ELF-1 (cell line): ENCODE results near the gene AIMP2.
"Not testable (repeated sequence)": the region's sequence is repeated elsewhere in the genome, so short reads cannot be mapped to it uniquely, and the experiment has no call there.

Source experiments
- DNase-seq: peaks from one replicate; pipeline ENCODE4 v3.0.0-alpha.2; 2016; ENCODE audit warnings: low read depth, low spot score

AIMP2 gene

DNA sequence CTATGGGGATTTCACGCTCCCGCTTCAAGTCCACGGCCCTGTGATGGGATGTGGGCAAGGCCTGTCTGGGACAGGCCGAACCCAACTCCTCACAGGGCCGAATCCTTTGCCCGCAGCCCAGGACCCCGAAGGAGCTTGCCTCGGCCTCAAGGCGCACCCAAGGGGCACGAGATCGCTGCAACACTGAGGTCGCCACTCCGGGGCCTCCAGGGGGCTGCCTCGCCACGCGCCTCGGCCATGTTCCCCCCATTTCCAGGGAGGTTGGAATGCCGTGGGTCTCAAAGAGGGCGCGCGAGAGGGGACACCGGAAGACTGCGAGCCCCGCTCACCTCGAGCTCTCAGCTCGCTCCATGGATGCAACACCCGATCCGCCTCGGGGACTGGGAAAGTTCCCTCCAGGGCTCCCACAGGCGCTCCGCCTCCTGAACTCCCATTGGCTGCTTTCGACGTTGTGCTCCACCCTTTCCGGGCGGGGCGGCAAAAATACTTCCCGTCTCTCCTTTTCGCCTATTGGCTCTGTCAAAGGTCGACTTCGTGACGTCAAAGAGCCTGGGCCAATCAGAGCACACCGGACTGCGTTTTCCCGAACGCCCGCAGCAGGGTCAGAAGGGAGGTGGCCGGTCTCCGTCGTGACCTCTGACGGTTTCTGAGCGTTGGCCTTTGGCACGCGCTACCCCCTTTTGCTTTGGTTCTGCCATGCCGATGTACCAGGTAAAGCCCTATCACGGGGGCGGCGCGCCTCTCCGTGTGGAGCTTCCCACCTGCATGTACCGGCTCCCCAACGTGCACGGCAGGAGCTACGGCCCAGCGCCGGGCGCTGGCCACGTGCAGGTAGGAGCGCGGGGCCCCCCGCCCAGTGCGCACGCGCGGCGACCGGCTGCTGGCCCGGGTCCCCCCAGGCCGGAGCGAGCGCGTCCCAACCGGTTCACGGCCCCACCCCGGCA is at the start of gene AIMP2, which contains the start of gene PMS2:
TSS of gene AIMP2 (plus strand) at position 605 of the 944 bp plus-strand sequence. CDS start at position 697, 92 bp downstream.
TSS of gene PMS2 (minus strand) at position 382 of the 944 bp plus-strand sequence. CDS start at position 352, 30 bp downstream.
- DNase-seq: peak; percentile 99

DNA sequence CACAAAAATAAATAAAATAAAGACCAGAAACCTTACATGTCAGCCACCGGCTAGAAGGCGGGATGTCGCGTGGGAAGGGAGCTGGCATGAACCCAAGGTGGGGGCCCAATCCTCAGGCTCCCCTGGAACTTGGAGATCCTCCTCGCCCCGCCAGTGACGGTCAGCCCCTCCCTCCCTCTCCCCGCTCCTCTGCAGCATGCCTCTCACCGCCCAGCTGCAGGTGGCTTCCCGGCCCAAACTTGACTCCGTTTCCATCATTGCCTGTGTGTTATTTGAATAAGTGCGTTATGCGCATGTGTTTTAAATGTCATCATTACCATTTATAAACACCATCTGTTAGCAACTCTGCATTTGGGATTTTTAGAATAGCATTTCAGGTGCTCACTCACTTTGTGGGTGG is 45.9 kb upstream of the AIMP2 start:
- DNase-seq: not testable (repeated sequence)

DNA sequence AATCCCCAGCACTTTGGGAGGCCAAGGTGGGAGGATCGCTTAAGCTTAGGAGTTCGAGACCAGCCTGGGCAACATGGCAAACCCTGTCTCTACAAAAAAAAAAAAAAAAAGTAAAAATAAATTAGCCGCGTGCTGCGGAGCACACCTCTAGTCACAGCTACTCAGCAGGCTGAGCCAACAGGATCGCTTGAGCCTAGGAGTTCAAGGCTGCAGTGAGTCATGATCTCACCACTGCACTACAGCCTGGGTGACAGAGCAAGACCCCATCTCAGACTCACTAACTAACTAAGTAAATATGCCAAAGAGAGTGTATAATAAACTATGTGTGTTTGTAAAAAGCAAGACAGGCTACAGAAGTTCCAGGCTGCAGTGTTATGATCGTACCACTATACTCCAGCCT is 45.3 kb upstream of the AIMP2 start:
- DNase-seq: not testable (repeated sequence)

DNA sequence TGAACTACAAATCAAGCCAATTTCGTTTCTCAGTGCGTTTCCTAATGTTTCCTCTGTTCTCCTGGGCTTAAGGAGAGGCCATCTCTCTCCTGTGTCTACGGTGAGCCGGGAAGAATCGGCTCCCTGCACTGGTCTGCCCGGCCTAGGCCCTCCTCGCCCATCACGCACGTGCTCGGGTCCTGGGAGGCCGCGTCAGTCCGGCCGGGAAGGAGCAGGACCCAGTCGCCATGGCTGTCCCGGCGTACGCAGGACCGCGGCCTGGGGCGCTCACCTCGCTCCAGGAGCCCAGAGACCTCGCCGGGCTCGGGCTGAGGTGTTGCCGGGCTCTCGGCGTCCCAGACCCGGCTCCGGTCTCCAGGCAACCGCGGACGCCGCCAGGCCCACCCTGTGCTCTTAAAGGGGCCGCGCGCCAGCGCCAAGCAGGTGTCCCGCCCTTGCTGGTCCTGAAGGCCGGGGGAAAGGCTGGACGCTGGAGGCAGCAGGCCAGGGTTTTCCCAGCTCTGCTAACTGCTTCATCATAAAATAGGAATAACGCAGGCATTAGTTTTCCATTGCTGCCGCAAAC is 38.6 kb upstream of the AIMP2 start, which contains the start of gene RSPH10B:
TSS of gene RSPH10B (minus strand) at position 343 of the 565 bp plus-strand sequence. CDS start 3,573 bp downstream, outside the sequence.
- DNase-seq: peak; percentile 31

DNA sequence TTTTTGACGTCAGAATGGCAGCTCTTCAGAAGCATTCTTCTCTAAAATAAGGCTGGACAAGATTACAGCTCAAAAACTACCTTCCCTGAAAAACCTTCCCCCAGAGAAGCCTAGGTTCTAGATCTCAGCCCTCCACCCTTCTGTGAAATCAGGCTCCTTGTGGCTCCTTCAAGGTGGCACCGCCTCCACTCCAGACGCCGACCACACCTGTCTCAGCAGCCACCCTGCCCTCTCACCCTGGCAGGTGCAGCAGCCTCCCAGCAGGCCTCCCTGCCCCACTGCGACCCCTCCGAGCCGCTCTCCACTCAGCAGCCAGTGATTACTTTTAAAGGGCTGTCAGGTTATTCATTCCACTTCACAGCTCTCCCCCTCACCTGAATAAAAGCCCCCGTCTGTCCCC is 35.5 kb upstream of the AIMP2 start:
- not testable (repeated sequence) for DNase-seq

DNA sequence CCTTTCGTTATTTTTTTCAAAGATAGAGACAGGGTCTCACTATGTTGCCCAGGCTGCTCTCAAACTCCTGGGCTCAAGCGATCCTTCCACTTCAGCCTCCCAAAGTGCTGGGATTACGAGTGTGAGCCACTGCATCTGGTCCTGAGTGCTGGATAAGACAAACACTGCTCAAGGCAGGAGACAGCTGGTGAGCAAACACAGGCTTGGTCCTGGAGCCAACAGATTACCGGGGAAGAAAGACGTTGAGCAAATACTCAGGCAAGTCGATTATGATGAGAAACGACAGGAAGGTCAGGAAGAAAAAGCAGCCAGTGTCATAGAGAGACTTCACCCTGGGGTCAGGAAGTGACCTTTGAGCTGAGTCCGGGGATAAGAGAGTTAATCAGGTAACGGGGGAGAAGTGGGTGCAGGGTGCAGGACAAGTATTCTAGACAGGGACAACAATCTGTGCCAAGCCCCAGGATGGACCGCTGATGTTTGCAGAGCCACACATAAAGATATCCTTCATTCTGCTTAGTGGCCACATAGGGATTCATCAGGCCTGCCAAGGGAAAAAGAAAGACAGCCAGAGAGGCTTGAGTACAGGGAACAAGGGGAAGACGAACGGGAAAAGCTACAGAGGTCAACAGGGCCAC is 29.3 kb upstream of the AIMP2 start:
- DNase-seq: not testable (repeated sequence)

DNA sequence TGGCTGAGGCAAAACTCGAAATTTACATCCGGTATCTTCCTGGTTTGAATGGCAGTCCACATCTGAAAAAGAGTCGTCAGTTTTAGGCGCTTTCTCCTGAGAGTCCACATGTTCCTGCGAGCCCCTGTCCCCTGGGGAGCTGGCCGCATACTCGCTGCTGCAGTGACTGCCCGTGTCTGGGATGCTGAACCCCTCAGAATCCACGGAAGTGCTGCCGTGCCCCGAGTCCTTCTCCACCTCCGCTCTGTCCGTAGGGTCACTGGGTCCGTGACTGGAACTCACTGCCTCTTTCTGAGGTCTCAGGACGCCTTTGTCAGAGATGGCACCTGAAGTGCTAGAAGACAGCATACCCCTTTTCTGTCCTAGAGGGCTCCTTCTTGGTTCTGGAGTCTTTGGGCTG is 22.0 kb upstream of the AIMP2 start:
- DNase-seq: not testable (repeated sequence)

DNA sequence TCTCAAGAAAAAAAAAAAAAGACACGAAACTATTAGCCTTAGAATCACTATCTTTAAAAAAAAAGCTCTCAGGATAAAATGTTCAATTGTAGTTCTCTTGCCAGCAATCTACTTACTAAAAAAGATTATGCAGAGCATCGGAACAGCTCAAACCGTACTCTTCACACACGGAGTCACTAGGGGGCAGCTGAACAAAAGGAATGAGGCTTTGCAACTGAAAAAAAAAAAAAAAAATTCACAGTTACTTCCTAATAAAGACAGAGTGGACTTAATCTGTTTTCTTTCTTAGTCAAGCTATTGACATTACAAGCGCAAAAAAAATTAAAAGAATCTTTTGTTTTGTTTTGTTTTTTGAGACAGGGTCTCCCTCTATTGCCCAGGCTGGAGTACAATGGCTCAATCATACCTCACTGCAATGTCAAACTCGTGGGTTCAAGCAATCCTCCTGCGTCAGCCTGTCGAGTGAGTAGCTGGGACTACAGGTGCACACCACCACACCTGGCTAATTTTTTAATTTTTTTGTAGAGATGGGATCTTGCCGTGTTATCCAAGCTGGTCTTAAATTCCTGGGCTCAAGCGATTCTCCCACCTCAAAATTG is 11.8 kb upstream of the AIMP2 start:
- DNase-seq: peak; percentile 47

DNA sequence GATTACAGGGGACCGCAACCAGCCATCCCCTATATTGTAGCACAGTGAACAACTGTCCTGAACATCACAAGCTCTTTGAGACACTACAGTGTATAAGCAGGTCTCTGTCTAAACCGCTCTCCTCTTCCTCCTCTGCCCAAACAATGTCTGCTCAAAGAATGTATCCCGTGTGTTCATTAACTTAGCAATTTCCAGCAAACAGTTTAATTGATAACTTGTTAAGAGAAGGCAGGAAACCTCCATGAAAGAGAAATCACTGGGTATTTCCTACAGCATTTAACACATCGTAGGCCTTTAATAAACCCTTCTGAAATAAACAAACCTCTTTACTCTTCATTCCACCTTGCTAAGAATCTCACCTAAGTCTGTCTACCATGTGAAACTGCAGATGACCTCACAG is 1.7 kb upstream of the AIMP2 start:
- no peak for DNase-seq

DNA sequence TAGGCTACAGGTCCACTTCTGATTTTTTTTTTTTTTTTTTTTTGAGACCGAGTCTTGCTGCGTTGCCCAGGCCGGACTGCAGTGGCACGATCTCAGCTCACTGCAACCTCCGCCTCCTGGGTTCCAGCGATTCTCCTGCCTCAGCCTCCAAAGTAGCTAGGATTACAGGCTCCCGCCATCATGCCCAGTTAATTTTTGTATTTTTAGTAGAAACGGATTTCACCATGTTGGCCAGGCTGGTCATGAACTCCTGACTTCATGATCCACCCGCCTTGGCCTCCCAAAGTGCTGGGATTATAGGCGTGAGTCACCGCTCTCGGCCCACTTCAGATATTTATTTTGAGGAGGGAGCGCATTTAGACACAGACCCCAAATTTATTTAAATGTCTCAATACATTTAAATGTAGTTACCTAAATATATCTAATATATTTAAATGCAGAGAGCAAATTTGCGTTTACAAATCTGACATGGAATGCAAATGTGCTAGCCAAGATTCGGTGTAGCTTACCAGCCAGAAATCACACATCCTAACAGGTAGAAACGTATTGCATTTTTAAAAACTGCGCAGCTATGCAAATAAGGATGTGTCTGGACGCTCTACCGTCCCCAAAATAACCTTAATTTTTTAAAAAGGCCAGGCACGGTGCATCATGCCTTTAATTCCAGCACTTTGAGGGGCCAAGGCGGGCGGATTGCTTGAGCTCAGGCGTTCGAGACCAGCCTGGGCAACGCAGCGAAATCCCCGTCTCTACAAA is 1.1 kb upstream of the AIMP2 start:
- DNase-seq: not testable (repeated sequence)

DNA sequence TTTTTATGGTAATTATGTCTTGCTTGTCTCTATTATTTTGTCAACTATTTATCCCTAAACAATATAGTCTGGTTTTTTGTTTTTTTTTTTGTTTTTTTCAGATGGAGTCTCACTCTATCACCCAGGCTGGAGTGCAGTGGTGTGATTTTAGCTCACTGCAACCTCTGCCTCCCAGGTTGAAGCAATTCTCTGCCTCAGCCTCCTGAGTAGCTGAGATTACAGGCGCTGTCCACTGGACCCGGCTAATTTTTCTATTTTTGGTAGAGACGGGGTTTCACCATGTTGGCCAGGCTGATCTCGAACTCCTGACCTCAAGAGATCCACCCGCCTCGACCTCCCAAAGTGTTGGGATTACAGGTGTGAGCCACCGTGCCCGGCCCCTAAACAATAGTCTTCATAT is 1.3 kb downstream of the AIMP2 start:
- not testable (repeated sequence) for DNase-seq

DNA sequence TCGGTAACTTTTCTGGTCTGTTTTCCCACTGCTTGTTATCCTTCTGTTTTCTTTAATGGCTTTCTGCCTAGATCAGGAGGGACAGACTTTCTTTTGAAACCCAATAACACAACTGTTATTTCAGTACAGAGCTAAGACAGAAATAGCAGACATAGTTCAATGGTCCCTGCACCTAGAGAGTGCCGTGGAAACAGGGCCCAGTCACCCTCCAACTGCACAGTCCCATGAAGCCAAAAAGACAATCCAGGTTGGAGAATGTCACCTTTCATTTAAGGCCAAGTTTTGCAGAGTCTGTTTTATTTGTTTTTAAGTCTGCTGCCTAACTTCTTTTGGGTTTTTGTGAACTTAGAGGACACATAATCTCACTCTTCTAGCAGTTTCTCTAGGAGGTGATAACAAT is 2.5 kb downstream of the AIMP2 start:
- no peak for DNase-seq

DNA sequence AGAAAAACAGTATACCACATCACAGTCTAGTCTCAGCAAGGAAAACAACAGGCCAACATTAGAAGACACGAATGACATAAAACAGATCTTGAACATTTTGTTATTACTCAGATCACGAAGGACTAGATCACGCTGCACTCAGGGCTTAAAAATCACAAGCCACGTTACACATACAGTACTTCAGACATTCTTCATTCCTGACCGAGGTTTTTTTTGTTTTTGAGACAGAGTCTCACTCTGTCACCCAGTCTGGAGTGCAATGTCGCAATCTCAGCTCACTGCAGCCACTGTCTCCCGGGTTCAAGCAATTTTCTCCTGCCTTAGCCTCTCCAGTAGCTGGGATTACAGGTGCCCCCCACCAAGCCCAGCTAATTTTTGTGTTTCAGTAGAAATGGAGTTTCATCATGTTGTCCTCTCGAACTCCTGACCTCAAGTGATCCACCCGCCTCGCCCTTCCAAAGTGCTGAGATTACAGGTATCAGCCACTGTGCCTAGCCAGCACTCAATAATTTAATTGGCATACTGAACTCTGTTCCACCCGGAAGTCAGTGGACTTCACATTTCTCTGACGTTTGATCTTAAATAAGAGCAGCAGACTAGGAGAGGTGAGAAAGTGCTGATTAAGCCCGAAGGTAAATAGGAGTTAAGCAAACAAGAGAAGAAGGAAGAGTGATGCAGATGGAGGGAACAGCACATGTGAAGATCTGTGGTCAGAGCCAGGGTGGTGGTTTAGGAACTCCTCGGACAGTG is 3.5 kb downstream of the AIMP2 start:
- DNase-seq: no peak

DNA sequence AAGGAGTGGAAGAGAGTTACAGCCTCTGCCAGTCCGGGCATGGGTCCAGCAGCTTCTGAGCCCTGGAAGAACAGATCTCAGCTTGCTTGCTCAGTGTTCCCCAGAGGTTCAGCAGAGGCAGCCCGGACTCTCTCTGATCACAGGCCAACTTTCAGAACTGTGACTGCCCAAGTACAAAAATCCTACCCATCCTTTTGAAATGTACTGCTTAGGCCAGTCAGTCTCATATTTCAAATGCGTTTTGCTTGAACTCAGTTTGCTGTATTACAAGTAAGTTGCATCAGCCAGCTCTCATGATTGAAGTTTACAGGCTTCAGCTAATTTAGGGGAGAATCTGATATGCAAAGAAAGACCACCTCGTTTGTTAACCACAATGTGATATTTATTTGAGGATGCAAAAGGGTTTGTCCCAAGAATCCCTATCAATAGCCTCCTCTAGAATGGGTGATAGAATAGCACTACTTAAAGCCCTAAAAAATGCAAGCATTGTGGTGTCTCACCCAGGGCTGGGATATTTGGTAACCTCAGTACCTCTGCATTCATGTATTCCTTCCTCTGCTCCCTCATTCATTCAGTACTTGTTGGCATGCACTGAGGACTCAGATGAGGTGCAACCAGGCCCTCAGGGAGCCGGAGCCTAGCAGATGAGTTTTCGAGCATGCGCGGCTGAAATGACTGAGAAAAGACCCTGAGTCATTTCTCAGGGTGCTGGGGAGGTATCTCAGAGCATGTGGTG is 7.0 kb downstream of the AIMP2 start:
- no peak for DNase-seq

DNA sequence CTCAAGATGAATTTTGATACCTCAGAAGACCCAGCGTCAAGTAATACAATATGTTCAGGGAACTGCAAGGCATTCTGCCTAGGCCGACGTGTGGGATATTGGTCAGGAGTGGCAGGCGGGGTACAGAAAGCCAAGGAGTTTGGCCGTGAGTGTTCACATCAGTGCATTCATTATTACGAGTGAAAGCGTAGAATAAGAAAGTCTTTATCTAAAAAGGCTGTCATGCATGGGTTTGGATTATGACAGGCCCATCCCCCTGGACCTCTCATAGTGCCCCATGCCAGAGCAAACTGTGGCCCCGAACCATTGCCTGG is 7.5 kb downstream of the AIMP2 start:
- no peak for DNase-seq

DNA sequence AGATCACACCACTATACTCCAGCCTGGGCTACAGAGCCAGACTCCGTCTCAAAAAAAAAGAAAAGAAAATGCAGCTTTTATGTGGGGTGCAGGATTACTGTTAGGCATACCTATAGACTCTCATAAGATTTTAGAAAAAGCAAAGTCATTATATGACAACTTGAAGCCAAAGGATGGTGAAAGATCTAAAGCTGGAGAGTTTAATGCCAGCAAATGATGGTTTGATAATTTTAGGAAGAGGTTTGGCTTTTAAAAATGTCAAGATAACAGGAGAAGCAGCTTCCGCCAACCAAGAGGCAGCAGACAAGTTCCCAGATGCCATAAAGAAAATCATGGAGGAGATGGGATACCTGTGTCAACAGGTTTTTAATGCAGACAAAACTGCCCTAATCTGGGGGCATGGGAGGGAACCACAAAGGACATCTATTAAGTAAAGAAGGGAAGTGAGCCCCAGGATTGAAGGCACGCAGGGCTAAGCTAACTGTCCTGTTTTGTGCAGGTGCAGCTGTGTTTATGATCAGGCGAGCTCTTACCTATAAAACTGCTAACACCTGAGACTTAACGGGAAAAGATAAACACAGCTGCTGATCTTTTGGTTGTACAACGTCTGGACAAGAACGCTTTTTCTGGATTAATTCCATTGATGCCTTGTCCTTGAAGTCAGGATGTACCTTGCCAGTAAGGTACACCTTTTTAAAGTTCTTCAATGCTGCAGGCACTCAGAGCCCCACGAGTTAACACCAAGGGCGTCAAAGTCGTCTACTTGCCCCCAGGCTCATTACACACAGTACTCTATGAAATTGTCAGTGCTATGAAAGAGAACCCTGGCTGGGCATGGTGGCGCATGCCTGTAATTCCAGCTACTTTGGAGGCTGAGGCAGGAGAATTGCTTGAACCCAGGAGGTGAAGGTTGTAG is 11.6 kb downstream of the AIMP2 start:
- DNase-seq: no peak

DNA sequence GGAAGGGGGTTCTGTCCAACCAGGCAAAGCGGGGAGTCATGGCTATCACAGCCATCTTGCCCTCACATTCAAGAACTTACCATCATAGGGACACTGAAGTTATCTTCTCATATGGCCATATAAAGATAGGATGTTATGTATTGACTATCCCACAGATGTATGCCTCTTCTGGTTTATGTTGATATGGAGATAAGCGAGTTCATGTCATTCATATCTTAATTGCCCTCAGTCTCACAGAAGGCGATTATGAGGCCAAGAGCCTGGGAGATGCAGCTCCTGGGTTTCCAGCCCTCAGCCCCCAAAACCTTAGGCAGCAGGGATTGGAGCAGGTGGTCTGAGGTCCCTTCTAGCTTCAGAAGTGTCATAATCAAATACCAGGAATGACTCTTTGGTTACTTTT is 13.6 kb downstream of the AIMP2 start:
- no peak for DNase-seq

DNA sequence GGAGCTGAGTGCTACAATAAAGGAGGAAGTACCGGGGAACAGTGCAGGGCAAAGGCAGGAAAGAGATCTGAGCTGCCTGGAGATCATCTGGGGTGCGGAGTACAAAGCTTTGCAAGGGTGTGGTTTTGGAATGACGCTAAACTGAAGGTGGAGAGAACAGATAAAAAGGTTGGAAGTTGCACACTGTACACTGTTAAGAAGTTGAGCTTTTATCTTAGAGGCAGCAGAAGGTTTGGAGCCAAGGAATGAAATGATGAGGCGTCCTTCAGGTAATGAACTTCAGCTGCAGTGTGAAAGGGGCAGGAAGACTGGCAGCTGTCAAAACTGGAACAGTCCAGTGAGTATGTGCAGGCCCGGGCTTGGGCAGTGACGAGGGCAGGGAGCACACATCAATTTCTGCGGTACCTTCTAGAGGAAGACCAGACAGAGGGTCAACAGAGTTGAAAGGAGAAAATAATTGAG is 14.9 kb downstream of the AIMP2 start:
- DNase-seq: no peak
